ENCODE data around the gene INO80C. TPM values are rescaled to one million over a fixed set of nuclear protein-coding genes. Genes with fewer than 3 reads are reported as not detected.
"Not testable (repeated sequence)": the region's sequence is repeated elsewhere in the genome, so short reads cannot be mapped to it uniquely, and the experiment has no call there.

Gene INO80C
- polyA plus RNA-seq, 1 donor (not counting 4 experiments of a cell fraction or from before 2014, with no cell fraction given), result 54.7 TPM

DNA sequence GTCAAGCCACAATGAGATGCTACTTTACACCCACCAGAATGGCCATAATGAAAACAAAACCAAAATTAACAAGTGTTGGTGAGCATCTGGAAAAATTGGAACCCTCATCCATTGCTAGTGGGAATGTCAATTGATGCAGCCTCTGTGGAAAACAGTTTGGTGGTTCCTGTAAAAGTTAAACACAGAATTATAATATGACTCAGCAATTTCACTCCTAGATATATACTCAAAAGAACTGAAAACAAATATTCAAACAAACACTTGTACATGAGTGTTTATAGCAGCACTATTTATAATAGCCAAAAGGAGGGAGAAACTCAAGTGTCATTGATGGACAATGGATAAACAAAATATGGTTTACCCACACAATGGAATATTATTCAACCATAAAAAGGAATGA, 43.0 kb downstream of the INO80C start:
- Histone ChIP-seq H3K4me2 (ENCODE audit: control insufficient read depth, extremely low read depth, insufficient read depth, low read depth, low read length) (no peak overlapping the region), H3K27ac (ENCODE audit: control insufficient read depth, insufficient read depth, low read length) (no peak overlapping the region), H3K36me3 (ENCODE audit: control insufficient read depth in 2 of 2, extremely low read depth in 1 of 2, insufficient read depth in 2 of 2, low read length in 2 of 2) (peaks cover 0 to 3% of the 10 kb centered on the region in 2 experiments), H4K20me1 (ENCODE audit: control insufficient read depth, extremely low read depth, insufficient read depth, low read length) (no peaks in the 10 kb centered on the region), H3K4me3 (ENCODE audit: control insufficient read depth in 2 of 3, extremely low read depth in 1 of 3, insufficient read depth in 2 of 3, low read depth in 1 of 3, low read length in 3 of 3) (no peak overlapping the region), H3K79me2 (ENCODE audit: control insufficient read depth, insufficient read depth, low read length) (no peaks in the 10 kb centered on the region), H3K9me1 (ENCODE audit: control insufficient read depth, extremely low read depth, insufficient read depth, low read length) (no peaks in the 10 kb centered on the region), H3K9me3 (ENCODE audit: control insufficient read depth, low read depth, low read length) (no peaks in the 10 kb centered on the region), H3K4me1 (ENCODE audit: control insufficient read depth, extremely low read depth, insufficient read depth, low read length) (peaks cover 40% of the 10 kb centered on the region), H3K9ac (ENCODE audit: control insufficient read depth, extremely low read depth, insufficient read depth, low read length) (no peak overlapping the region), H3K27me3 (ENCODE audit: control insufficient read depth, extremely low read depth, insufficient read depth, low read length) (no peaks in the 10 kb centered on the region), H2AFZ (ENCODE audit: control insufficient read depth, low read length) (no peak overlapping the region)
- peak; percentile 29 for FAIRE-seq
- DNase-seq (ENCODE audit: low read depth, low spot score), result no peak
- TF ChIP-seq, protein P1, sequence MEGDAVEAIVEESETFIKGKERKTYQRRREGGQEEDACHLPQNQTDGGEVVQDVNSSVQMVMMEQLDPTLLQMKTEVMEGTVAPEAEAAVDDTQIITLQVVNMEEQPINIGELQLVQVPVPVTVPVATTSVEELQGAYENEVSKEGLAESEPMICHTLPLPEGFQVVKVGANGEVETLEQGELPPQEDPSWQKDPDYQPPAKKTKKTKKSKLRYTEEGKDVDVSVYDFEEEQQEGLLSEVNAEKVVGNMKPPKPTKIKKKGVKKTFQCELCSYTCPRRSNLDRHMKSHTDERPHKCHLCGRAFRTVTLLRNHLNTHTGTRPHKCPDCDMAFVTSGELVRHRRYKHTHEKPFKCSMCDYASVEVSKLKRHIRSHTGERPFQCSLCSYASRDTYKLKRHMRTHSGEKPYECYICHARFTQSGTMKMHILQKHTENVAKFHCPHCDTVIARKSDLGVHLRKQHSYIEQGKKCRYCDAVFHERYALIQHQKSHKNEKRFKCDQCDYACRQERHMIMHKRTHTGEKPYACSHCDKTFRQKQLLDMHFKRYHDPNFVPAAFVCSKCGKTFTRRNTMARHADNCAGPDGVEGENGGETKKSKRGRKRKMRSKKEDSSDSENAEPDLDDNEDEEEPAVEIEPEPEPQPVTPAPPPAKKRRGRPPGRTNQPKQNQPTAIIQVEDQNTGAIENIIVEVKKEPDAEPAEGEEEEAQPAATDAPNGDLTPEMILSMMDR (optimal IDR thresholded peaks at IDR 0.05 in 1 of 3, IDR thresholded peaks at IDR 0.05 in 1 of 3, conservative IDR thresholded peaks at IDR 0.05 in 1 of 3; ENCODE audit: extremely low read depth in 1 of 3, insufficient read depth in 2 of 3, low read length in 3 of 3), result no peak
- no peak for TF ChIP-seq EZH2 (IDR thresholded peaks at IDR 0.05; ENCODE audit: low read length)
- dilution Hi-C loops (cut with MboI; ENCODE audit: extremely low pct_ligation_motif_present, low sequenced_read_pairs), result no loop called here

DNA sequence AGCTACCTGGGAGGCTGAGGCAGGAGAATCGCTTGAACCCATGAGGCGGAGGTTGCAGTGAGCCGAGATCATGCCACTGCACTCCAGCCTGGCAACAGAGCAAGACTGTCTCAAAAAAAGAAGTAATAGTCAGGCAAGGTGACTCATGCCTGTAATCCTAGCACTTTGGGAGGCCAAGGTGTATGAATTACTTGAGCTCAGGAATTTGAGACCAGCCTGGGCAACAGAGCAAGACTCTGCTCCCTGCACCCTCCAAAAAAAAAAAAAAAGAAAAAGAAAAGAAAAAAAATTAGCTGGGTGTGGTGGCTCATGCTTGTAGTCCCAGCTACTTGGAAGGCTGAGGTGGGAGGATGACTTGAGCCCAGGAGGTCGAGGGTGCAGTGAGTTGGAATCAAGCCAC, 44.7 kb downstream of the INO80C start:
- peaks cover 28% of the 10 kb centered on the region for H3K4me1 ChIP-seq (ENCODE audit: control insufficient read depth, extremely low read depth, insufficient read depth, low read length)
- H3K27ac ChIP-seq (ENCODE audit: control insufficient read depth, insufficient read depth, low read length); H3K79me2 ChIP-seq (ENCODE audit: control insufficient read depth, insufficient read depth, low read length); H3K4me3 ChIP-seq (ENCODE audit: control insufficient read depth in 2 of 3, extremely low read depth in 1 of 3, insufficient read depth in 2 of 3, low read depth in 1 of 3, low read length in 3 of 3); H3K9me3 ChIP-seq (ENCODE audit: control insufficient read depth, low read depth, low read length); H3K27me3 ChIP-seq (ENCODE audit: control insufficient read depth, extremely low read depth, insufficient read depth, low read length); DNase-seq (ENCODE audit: low read depth, low spot score); H3K9me1 ChIP-seq (ENCODE audit: control insufficient read depth, extremely low read depth, insufficient read depth, low read length); H2AFZ ChIP-seq (ENCODE audit: control insufficient read depth, low read length); H3K36me3 ChIP-seq (ENCODE audit: control insufficient read depth in 2 of 2, extremely low read depth in 1 of 2, insufficient read depth in 2 of 2, low read length in 2 of 2); H3K9ac ChIP-seq (ENCODE audit: control insufficient read depth, extremely low read depth, insufficient read depth, low read length); H3K4me2 ChIP-seq (ENCODE audit: control insufficient read depth, extremely low read depth, insufficient read depth, low read depth, low read length); dilution Hi-C loops (cut with MboI; ENCODE audit: extremely low pct_ligation_motif_present, low sequenced_read_pairs); H4K20me1 ChIP-seq (ENCODE audit: control insufficient read depth, extremely low read depth, insufficient read depth, low read length): not testable (repeated sequence)
- peak; percentile 61 for FAIRE-seq

DNA sequence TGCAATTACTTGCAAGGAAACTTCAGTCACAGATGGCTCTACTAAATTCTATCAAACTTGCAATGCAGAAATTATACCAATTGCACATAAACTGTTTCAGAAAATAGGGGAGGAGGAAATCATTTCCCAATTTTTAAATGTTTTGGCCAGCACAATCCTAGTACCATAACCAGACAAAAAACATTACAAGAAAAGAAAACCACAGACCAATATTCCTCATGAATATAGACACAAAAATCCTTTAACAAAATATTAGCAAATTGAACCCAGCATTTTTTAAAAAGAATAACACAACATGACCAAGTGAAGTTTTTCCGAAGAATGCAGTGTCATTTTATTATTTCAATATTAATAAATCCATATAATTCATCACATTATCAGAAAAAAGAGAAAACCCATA, 45.8 kb downstream of the INO80C start:
- H3K9me1 ChIP-seq (ENCODE audit: control insufficient read depth, extremely low read depth, insufficient read depth, low read length), result no peaks in the 10 kb centered on the region
- no peak overlapping the region for H3K9ac ChIP-seq (ENCODE audit: control insufficient read depth, extremely low read depth, insufficient read depth, low read length)
- TF ChIP-seq, protein P1 (optimal IDR thresholded peaks at IDR 0.05 in 1 of 3, IDR thresholded peaks at IDR 0.05 in 1 of 3, conservative IDR thresholded peaks at IDR 0.05 in 1 of 3; ENCODE audit: extremely low read depth in 1 of 3, insufficient read depth in 2 of 3, low read length in 3 of 3), result no peak
- TF ChIP-seq EZH2 (IDR thresholded peaks at IDR 0.05; ENCODE audit: low read length), result no peak
- H3K4me3 ChIP-seq (ENCODE audit: control insufficient read depth in 2 of 3, extremely low read depth in 1 of 3, insufficient read depth in 2 of 3, low read depth in 1 of 3, low read length in 3 of 3), result no peak overlapping the region
- no peaks in the 10 kb centered on the region for H3K9me3 ChIP-seq (ENCODE audit: control insufficient read depth, low read depth, low read length)
- H3K4me2 ChIP-seq (ENCODE audit: control insufficient read depth, extremely low read depth, insufficient read depth, low read depth, low read length), result no peak overlapping the region
- FAIRE-seq (no peak), DNase-seq (ENCODE audit: low read depth, low spot score) (no peak)
- H3K27me3 ChIP-seq (ENCODE audit: control insufficient read depth, extremely low read depth, insufficient read depth, low read length), result no peaks in the 10 kb centered on the region
- no peaks in the 10 kb centered on the region for H3K79me2 ChIP-seq (ENCODE audit: control insufficient read depth, insufficient read depth, low read length)
- H4K20me1 ChIP-seq (ENCODE audit: control insufficient read depth, extremely low read depth, insufficient read depth, low read length), result no peaks in the 10 kb centered on the region
- peaks cover 18% of the 10 kb centered on the region for H3K4me1 ChIP-seq (ENCODE audit: control insufficient read depth, extremely low read depth, insufficient read depth, low read length)
- H3K36me3 ChIP-seq (ENCODE audit: control insufficient read depth in 2 of 2, extremely low read depth in 1 of 2, insufficient read depth in 2 of 2, low read length in 2 of 2), result no peaks in the 10 kb centered on the region
- no peak overlapping the region for H3K27ac ChIP-seq (ENCODE audit: control insufficient read depth, insufficient read depth, low read length)
- dilution Hi-C loops (cut with MboI; ENCODE audit: extremely low pct_ligation_motif_present, low sequenced_read_pairs), result no loop called here
- no peak overlapping the region for H2AFZ ChIP-seq (ENCODE audit: control insufficient read depth, low read length)
